DOHH2 (cell line): ENCODE data around the gene ADCY3.

Source experiments
- H3F3A ChIP-seq: fragments of 200-600 bp; sonication (generic), shearing (Covaris generic); 2 replicates; pipeline ENCODE4 v1.6.0; 2016; ENCODE audit warnings: antibody characterized with exemption, mild to moderate bottlenecking; ENCODE audit not compliant: control insufficient read depth, insufficient read depth
- H3K27ac ChIP-seq: fragments of 200-600 bp; sonication (generic); 2 replicates; pipeline ENCODE4 v1.5.1; 2014; ENCODE audit warnings: low read depth, mild to moderate bottlenecking, low read length, moderate library complexity
- H3K27me3 ChIP-seq: fragments of 200-600 bp; sonication (generic); 2 replicates; pipeline ENCODE4 v1.6.1; 2014; ENCODE audit warnings: mild to moderate bottlenecking, low read length, mixed read lengths; ENCODE audit not compliant: control insufficient read depth
- H3K36me3 ChIP-seq: fragments of 200-600 bp; sonication (generic); 2 replicates; pipeline ENCODE4 v1.6.1; 2014; ENCODE audit warnings: mild to moderate bottlenecking, low read length, moderate library complexity, mixed read lengths; ENCODE audit not compliant: control insufficient read depth
- H3K4me1 ChIP-seq: fragments of 200-600 bp; sonication (generic); 2 replicates; pipeline ENCODE4 v1.6.1; 2014; ENCODE audit warnings: mild to moderate bottlenecking, low read length, mixed read lengths; ENCODE audit not compliant: control insufficient read depth
- H3K4me2 ChIP-seq: fragments of 200-600 bp; sonication (generic); 2 replicates; pipeline ENCODE4 v1.6.0; 2014; ENCODE audit warnings: mild to moderate bottlenecking, low read length, moderate library complexity
- H3K4me3 ChIP-seq: fragments of 200-600 bp; sonication (generic); 2 replicates; pipeline ENCODE4 v1.5.1; 2014; ENCODE audit warnings: mild to moderate bottlenecking, low read length, mixed read lengths
- H3K79me2 ChIP-seq: fragments of 200-600 bp; sonication (generic); 2 replicates; pipeline ENCODE4 v1.6.1; 2014; ENCODE audit warnings: mild to moderate bottlenecking, low read length, mixed read lengths; ENCODE audit not compliant: control insufficient read depth
- H3K9me2 ChIP-seq: fragments of 200-600 bp; sonication (generic); replicated peaks from 2 replicates; pipeline ENCODE4 v1.6.1; 2014; ENCODE audit warnings: mild to moderate bottlenecking, low read length, mixed read lengths; ENCODE audit not compliant: control insufficient read depth
- H3K9me3 ChIP-seq: fragments of 200-600 bp; sonication (generic); 2 replicates; pipeline ENCODE4 v1.6.1; 2014; ENCODE audit warnings: antibody characterized with exemption, low read length, mixed read lengths; ENCODE audit not compliant: control insufficient read depth, insufficient read depth
- H4K20me1 ChIP-seq: fragments of 200-600 bp; sonication (generic); 2 replicates; pipeline ENCODE4 v1.6.0; 2014; ENCODE audit warnings: low read depth, mild to moderate bottlenecking, antibody characterized with exemption, low read length, moderate library complexity; ENCODE audit not compliant: control insufficient read depth, insufficient read depth
- CTCF ChIP-seq: fragments of 200-600 bp; sonication (generic); IDR thresholded peaks from one replicate; pipeline ENCODE4 v1.5.1; 2014; ENCODE audit warnings: antibody characterized with exemption, mild to moderate bottlenecking, low read depth, low read length; ENCODE audit not compliant: poor library complexity, severe bottlenecking
- EZH2phosphoT487 ChIP-seq: fragments of 200-600 bp; sonication (generic); IDR thresholded peaks from 2 replicates; pipeline ENCODE4 v1.6.1; 2017; ENCODE audit warnings: borderline replicate concordance, mild to moderate bottlenecking, antibody characterized with exemption, low read length, moderate library complexity, mixed read lengths

The ADCY3 gene

GRCh38 chr2:24906466-24906865, 13.6 kb downstream of the ADCY3 start:
- TF ChIP-seq CTCF (no peak), EZH2phosphoT487 (no peak)
- Histone ChIP-seq H3K4me2 (no peak overlapping the region), H3K27ac (no peak overlapping the region), H3K4me3 (no peak overlapping the region), H3K9me2 (no peaks in the 10 kb centered on the region), H3K79me2 (peaks cover 87% of the 10 kb centered on the region), H3F3A (no peaks in the 10 kb centered on the region), H3K27me3 (no peaks in the 10 kb centered on the region), H3K36me3 (peaks cover 64% of the 10 kb centered on the region), H3K4me1 (no peaks in the 10 kb centered on the region), H4K20me1 (peaks cover 4% of the 10 kb centered on the region; the same call in 1 of the 2 replicates), H3K9me3 (no peaks in the 10 kb centered on the region)

GRCh38 chr2:24903161-24904103, 16.6 kb downstream of the ADCY3 start:
- Histone ChIP-seq H3F3A (no peaks in the 10 kb centered on the region), H3K4me1 (no peaks in the 10 kb centered on the region), H3K27me3 (no peaks in the 10 kb centered on the region), H4K20me1 (no peaks in the 10 kb centered on the region), H3K79me2 (peaks cover 83% of the 10 kb centered on the region), H3K36me3 (peaks cover 64% of the 10 kb centered on the region), H3K9me3 (0 out of 2 replicates have a peak, but pooled peaks cover 3% of the 10 kb centered on the region), H3K27ac (no peak overlapping the region), H3K4me3 (no peak overlapping the region), H3K4me2 (no peak overlapping the region), H3K9me2 (no peaks in the 10 kb centered on the region)
- TF ChIP-seq EZH2phosphoT487 (no peak), CTCF (no peak)

- no peak overlapping the region for H3K4me2 ChIP-seq
- H3K36me3 ChIP-seq: peaks cover 82% of the 10 kb centered on the region
- no peaks in the 10 kb centered on the region for H3K9me2 ChIP-seq
- H4K20me1 ChIP-seq: no peaks in the 10 kb centered on the region
- no peak overlapping the region for H3K27ac ChIP-seq
- TF ChIP-seq CTCF (no peak), EZH2phosphoT487 (no peak)
- no peaks in the 10 kb centered on the region for H3K27me3 ChIP-seq
- peaks cover 35% of the 10 kb centered on the region for H3K9me3 ChIP-seq
- H3K4me3 ChIP-seq: no peak overlapping the region
- H3F3A ChIP-seq: no peaks in the 10 kb centered on the region
- H3K79me2 ChIP-seq: peaks cover 66% of the 10 kb centered on the region
- H3K4me1 ChIP-seq: no peaks in the 10 kb centered on the region
These were observed 20.6 kb downstream of the ADCY3 start for GRCh38 chr2:24899361-24899910.
